GM23338 (cell line): ENCODE measurements around the gene RRH. TPM values are rescaled to one million over a fixed set of nuclear protein-coding genes. Genes with fewer than 3 reads are reported as not detected.
A peak's percentile ranks its signal among the peaks of the same experiment; 100 is the strongest.

Experiments
- ATAC-seq: fragments of 200-7000 bp; cut with Tn5 transposase; 3 replicates; pipeline ENCODE4 v1.9.1; 2020
- DNase-seq: peaks from one replicate; pipeline ENCODE4 v3.0.0-alpha.2; 2015; ENCODE audit warnings: low spot score
- H2AFZ ChIP-seq: fragments of 200-600 bp; sonication (generic); 2 replicates; pipeline ENCODE4 v1.8.0; 2016; ENCODE audit warnings: antibody characterized with exemption, mild to moderate bottlenecking, moderate library complexity
- H3F3A ChIP-seq: fragments of 200-600 bp; sonication (generic); replicated peaks from 2 replicates; pipeline ENCODE4 v1.8.0; 2017; ENCODE audit warnings: antibody characterized with exemption, mixed run types, low read depth
- H3K27ac ChIP-seq: fragments of 200-600 bp; sonication (generic); 2 replicates; pipeline ENCODE4 v1.6.1; 2016; ENCODE audit warnings: low read depth
- H3K27me3 ChIP-seq: fragments of 200-600 bp; sonication (generic); 2 replicates; pipeline ENCODE4 v1.8.0; 2016; ENCODE audit warnings: mild to moderate bottlenecking, mixed run types, moderate library complexity; ENCODE audit not compliant: insufficient read depth
- H3K36me3 ChIP-seq: fragments of 200-600 bp; sonication (generic); 2 replicates; pipeline ENCODE4 v1.8.0; 2016; ENCODE audit warnings: mild to moderate bottlenecking; ENCODE audit not compliant: insufficient read depth
- H3K4me1 ChIP-seq: fragments of 200-600 bp; sonication (generic); 2 replicates; pipeline ENCODE4 v1.8.0; 2016; ENCODE audit warnings: mild to moderate bottlenecking, moderate library complexity; ENCODE audit not compliant: insufficient read depth
- H3K4me2 ChIP-seq: fragments of 200-600 bp; sonication (generic); 2 replicates; pipeline ENCODE4 v1.7.1; 2017; ENCODE audit warnings: mixed run types
- H3K4me3 ChIP-seq: fragments of 200-600 bp; sonication (generic); 2 replicates; pipeline ENCODE4 v1.6.1; 2016; ENCODE audit warnings: mixed run types
- H3K79me2 ChIP-seq: fragments of 200-600 bp; sonication (generic); replicated peaks from 2 replicates; pipeline ENCODE4 v1.8.0; 2017; ENCODE audit warnings: mild to moderate bottlenecking; ENCODE audit not compliant: insufficient read depth
- H3K9me2 ChIP-seq: fragments of 200-600 bp; sonication (generic); 2 replicates; pipeline ENCODE4 v1.8.0; 2017; ENCODE audit not compliant: insufficient read depth
- H4K20me1 ChIP-seq: fragments of 200-600 bp; sonication (generic); replicated peaks from 2 replicates; pipeline ENCODE4 v1.8.0; 2017; ENCODE audit warnings: mild to moderate bottlenecking; ENCODE audit not compliant: insufficient read depth
- H3K27ac Mint-ChIP-seq: 2 replicates; pipeline ENCODE4 v1.8.0; 2020; ENCODE audit warnings: inconsistent platforms, mild to moderate bottlenecking, moderate library complexity, mixed read lengths
- H3K27me3 Mint-ChIP-seq: 3 replicates; pipeline ENCODE4 v1.8.0; 2022; ENCODE audit warnings: low read depth, mild to moderate bottlenecking, moderate library complexity, mixed read lengths, inconsistent platforms; ENCODE audit not compliant: insufficient read depth, poor library complexity
- H3K36me3 Mint-ChIP-seq: 3 replicates; pipeline ENCODE4 v1.8.0; 2021; ENCODE audit warnings: low read depth, mild to moderate bottlenecking, inconsistent platforms, moderate library complexity, mixed read lengths
- H3K4me1 Mint-ChIP-seq: 3 replicates; pipeline ENCODE4 v1.8.0; 2020; ENCODE audit warnings: mild to moderate bottlenecking, inconsistent platforms, mixed read lengths
- H3K4me3 Mint-ChIP-seq: 3 replicates; pipeline ENCODE4 v1.8.0; 2021; ENCODE audit warnings: moderate library complexity, mild to moderate bottlenecking, inconsistent platforms, mixed read lengths
- H3K9me3 Mint-ChIP-seq: 3 replicates; pipeline ENCODE4 v1.8.0; 2020; ENCODE audit warnings: moderate library complexity, mild to moderate bottlenecking, inconsistent platforms, mixed read lengths
- CREB1 ChIP-seq: fragments of 250-450 bp; sonication (Bioruptor Pico); IDR thresholded peaks from 2 replicates; pipeline ENCODE4 v1.5.0; 2020; ENCODE audit warnings: low read depth, mild to moderate bottlenecking, moderate library complexity
- EZH2 ChIP-seq: fragments of 200-600 bp; sonication (generic); IDR thresholded peaks from one replicate; pipeline ENCODE4 v1.8.0; 2017; ENCODE audit warnings: antibody characterized with exemption, mild to moderate bottlenecking, low read depth; ENCODE audit not compliant: unreplicated experiment
- EZH2phosphoT487 ChIP-seq: fragments of 200-600 bp; sonication (generic); IDR thresholded peaks from one replicate; pipeline ENCODE4 v1.8.1; 2018; ENCODE audit warnings: antibody characterized with exemption; ENCODE audit not compliant: unreplicated experiment
- JUNB ChIP-seq: IDR thresholded peaks from one replicate; pipeline ENCODE4 v1.6.1; 2016; ENCODE audit warnings: antibody characterized with exemption; ENCODE audit not compliant: unreplicated experiment
- NANOG ChIP-seq: IDR thresholded peaks from 2 replicates; pipeline ENCODE4 v1.6.1; 2016; ENCODE audit warnings: antibody characterized with exemption, borderline replicate concordance
- POLR2AphosphoS5 ChIP-seq: IDR thresholded peaks from 2 replicates; pipeline ENCODE4 v1.6.1; 2016; ENCODE audit warnings: antibody characterized with exemption, low read depth
- STAT1 ChIP-seq: IDR thresholded peaks from one replicate; pipeline ENCODE4 v1.6.1; 2016; ENCODE audit warnings: antibody characterized with exemption; ENCODE audit not compliant: unreplicated experiment
- ZNF114 ChIP-seq: fragments of 250-450 bp; sonication (Bioruptor Pico); IDR thresholded peaks from 2 replicates; pipeline ENCODE4 v1.5.0; 2020; ENCODE audit warnings: mild to moderate bottlenecking, moderate library complexity
- polyA plus RNA-seq: library from polyadenylated mRNA; unstranded; fragments of >200 nt; fragmentation: Nextera tagmentation; extraction: Ambion mirVana; gene quantifications from 2 replicates; pipeline ENCODE4 v1.2.1, GENCODE V29; 2016
- total RNA-seq: library from RNA; depleted of rRNA; stranded (reverse); fragments of >200 nt; shearing (Covaris generic); gene quantifications from 2 replicates; pipeline ENCODE4 v1.2.3, GENCODE V29; 2014
- TF ChIP-seq, protein P1 (sequence below), 2 experiments: fragments of 200-600 bp in 1 of 2; sonication (generic) in 1 of 2; conservative IDR thresholded peaks; 2 replicates each; pipeline versions ENCODE4 v1.5.1 to v1.6.1; 2016 to 2017; ENCODE audit warnings: antibody characterized with exemption in 2 of 2, low read depth in 2 of 2, mild to moderate bottlenecking in 2 of 2, moderate library complexity in 1 of 2
- TF ChIP-seq, protein P2 (sequence below): IDR thresholded peaks from one replicate; pipeline ENCODE4 v1.6.1; 2018; ENCODE audit warnings: antibody characterized with exemption; ENCODE audit not compliant: unreplicated experiment
- TF ChIP-seq, protein P3 (sequence below): IDR thresholded peaks from 2 replicates; pipeline ENCODE4 v1.6.1; 2016; ENCODE audit warnings: antibody characterized with exemption

Gene RRH
- total and polyA plus RNA-seq, 2 experiments from 2014 or later: not detected

DNA sequence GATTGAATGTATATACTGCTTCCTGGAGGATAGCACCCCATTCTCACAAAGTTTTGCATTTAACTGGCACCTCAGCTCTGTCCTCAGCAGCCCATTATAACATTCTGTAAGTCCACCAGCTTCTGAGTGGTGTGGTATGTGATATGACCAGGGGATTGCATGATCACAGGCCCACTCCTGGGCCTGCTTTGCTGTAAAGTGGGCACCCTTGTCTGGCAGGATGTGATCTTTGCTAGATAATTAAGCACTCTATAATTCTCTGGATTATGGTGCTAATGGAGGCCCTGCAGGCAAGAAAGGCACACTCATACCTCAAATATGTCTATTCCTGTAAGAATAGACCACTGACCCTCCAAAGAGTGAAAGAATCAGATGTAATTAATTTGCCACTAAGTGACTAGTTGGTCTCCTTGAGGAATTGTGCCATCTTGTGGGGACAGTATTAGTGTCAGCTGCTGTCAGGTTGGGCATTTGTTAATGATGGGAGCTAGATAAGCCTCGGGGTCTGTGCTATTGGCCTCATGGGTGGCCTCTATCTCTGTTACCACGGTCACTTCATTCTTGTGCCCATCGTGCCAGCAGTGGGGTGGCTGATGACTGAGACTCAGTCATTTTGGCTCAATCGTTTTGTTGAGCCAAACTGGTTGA, 23.7 kb upstream of the RRH start:
- H3K4me1 Mint-ChIP-seq: no peaks in the 10 kb centered on the region
- H4K20me1 ChIP-seq: no peaks in the 10 kb centered on the region
- H3K9me2 ChIP-seq: no peaks in the 10 kb centered on the region
- no peaks in the 10 kb centered on the region for H3K79me2 ChIP-seq
- H3K27me3 ChIP-seq: no peaks in the 10 kb centered on the region
- H3K4me2 ChIP-seq: no peak overlapping the region
- ATAC-seq (peak; percentile 94), DNase-seq (peak; percentile 79)
- H3K4me3 Mint-ChIP-seq: no peak overlapping the region
- H3K9me3 Mint-ChIP-seq: no peaks in the 10 kb centered on the region
- H3F3A ChIP-seq: no peaks in the 10 kb centered on the region
- no peak overlapping the region; the same call in 1 of the 2 replicates for H3K27ac Mint-ChIP-seq
- no peak for TF ChIP-seq EZH2phosphoT487
- TF ChIP-seq, protein P1, sequence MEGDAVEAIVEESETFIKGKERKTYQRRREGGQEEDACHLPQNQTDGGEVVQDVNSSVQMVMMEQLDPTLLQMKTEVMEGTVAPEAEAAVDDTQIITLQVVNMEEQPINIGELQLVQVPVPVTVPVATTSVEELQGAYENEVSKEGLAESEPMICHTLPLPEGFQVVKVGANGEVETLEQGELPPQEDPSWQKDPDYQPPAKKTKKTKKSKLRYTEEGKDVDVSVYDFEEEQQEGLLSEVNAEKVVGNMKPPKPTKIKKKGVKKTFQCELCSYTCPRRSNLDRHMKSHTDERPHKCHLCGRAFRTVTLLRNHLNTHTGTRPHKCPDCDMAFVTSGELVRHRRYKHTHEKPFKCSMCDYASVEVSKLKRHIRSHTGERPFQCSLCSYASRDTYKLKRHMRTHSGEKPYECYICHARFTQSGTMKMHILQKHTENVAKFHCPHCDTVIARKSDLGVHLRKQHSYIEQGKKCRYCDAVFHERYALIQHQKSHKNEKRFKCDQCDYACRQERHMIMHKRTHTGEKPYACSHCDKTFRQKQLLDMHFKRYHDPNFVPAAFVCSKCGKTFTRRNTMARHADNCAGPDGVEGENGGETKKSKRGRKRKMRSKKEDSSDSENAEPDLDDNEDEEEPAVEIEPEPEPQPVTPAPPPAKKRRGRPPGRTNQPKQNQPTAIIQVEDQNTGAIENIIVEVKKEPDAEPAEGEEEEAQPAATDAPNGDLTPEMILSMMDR (conservative IDR thresholded peaks at IDR 0.05; ENCODE audit: low read depth in 2 of 2): peak; percentile 70 to 83
- no peaks in the 10 kb centered on the region for H3K36me3 Mint-ChIP-seq
- no peak overlapping the region for H2AFZ ChIP-seq
- H3K27me3 Mint-ChIP-seq: peaks cover 1% of the 10 kb centered on the region
- no peak overlapping the region for H3K4me3 ChIP-seq
- no peak overlapping the region for H3K27ac ChIP-seq
- H3K4me1 ChIP-seq: no peaks in the 10 kb centered on the region
- no peaks in the 10 kb centered on the region for H3K36me3 ChIP-seq

DNA sequence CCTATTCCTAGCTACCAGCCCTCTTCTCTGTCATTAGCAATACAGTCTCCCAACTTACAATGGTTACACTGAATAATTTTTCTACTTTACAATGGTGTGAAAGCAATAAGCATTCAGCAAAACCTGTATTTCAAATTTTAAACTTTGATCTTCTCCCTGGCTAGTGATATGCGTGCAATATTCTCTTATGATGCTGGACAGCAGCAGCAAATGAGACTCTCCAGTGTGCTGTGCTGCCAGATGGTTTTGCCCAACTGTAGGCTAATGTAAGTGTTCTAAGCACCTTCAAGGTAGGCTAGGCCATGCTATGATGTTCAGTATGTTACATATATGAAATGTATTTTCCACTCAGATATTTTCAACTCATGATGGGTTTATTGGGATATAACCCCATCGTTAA, 18.1 kb upstream of the RRH start:
- no peak overlapping the region for H3K27ac ChIP-seq
- no peaks in the 10 kb centered on the region for H3K79me2 ChIP-seq
- H3K36me3 ChIP-seq: no peaks in the 10 kb centered on the region
- no peak overlapping the region for H3K4me2 ChIP-seq
- no peak overlapping the region for H2AFZ ChIP-seq
- Mint-ChIP-seq H3K4me1 (peaks cover 16% of the 10 kb centered on the region), H3K27ac (no peak overlapping the region), H3K9me3 (no peaks in the 10 kb centered on the region), H3K36me3 (no peaks in the 10 kb centered on the region), H3K27me3 (peaks cover 4% of the 10 kb centered on the region), H3K4me3 (no peak overlapping the region)
- peaks cover 16% of the 10 kb centered on the region for H3K4me1 ChIP-seq
- DNase-seq (no peak), ATAC-seq (no peak)
- H3K9me2 ChIP-seq: no peaks in the 10 kb centered on the region
- H3K27me3 ChIP-seq: no peaks in the 10 kb centered on the region
- 0 out of 2 replicates have a peak, but pooled peaks cover 2% of the 10 kb centered on the region for H3F3A ChIP-seq
- no peaks in the 10 kb centered on the region for H4K20me1 ChIP-seq
- no peak overlapping the region for H3K4me3 ChIP-seq
- TF ChIP-seq, protein P1 (conservative IDR thresholded peaks at IDR 0.05; ENCODE audit: low read depth in 2 of 2): no peak
- TF ChIP-seq, protein P2, sequence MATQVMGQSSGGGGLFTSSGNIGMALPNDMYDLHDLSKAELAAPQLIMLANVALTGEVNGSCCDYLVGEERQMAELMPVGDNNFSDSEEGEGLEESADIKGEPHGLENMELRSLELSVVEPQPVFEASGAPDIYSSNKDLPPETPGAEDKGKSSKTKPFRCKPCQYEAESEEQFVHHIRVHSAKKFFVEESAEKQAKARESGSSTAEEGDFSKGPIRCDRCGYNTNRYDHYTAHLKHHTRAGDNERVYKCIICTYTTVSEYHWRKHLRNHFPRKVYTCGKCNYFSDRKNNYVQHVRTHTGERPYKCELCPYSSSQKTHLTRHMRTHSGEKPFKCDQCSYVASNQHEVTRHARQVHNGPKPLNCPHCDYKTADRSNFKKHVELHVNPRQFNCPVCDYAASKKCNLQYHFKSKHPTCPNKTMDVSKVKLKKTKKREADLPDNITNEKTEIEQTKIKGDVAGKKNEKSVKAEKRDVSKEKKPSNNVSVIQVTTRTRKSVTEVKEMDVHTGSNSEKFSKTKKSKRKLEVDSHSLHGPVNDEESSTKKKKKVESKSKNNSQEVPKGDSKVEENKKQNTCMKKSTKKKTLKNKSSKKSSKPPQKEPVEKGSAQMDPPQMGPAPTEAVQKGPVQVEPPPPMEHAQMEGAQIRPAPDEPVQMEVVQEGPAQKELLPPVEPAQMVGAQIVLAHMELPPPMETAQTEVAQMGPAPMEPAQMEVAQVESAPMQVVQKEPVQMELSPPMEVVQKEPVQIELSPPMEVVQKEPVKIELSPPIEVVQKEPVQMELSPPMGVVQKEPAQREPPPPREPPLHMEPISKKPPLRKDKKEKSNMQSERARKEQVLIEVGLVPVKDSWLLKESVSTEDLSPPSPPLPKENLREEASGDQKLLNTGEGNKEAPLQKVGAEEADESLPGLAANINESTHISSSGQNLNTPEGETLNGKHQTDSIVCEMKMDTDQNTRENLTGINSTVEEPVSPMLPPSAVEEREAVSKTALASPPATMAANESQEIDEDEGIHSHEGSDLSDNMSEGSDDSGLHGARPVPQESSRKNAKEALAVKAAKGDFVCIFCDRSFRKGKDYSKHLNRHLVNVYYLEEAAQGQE: no peak
- no peak for TF ChIP-seq STAT1
- no peak for TF ChIP-seq JUNB
- TF ChIP-seq ZNF114 (CRISPR knock-in tag): no peak
- TF ChIP-seq POLR2AphosphoS5: no peak
- no peak for TF ChIP-seq EZH2
- TF ChIP-seq NANOG: no peak
- TF ChIP-seq CREB1 (CRISPR knock-in tag): no peak
- TF ChIP-seq, protein P3, sequence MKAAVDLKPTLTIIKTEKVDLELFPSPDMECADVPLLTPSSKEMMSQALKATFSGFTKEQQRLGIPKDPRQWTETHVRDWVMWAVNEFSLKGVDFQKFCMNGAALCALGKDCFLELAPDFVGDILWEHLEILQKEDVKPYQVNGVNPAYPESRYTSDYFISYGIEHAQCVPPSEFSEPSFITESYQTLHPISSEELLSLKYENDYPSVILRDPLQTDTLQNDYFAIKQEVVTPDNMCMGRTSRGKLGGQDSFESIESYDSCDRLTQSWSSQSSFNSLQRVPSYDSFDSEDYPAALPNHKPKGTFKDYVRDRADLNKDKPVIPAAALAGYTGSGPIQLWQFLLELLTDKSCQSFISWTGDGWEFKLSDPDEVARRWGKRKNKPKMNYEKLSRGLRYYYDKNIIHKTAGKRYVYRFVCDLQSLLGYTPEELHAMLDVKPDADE: no peak
